Epithelial cell of esophagus (primary cell): ENCODE data around the gene PER1.

Experiments used
- DNase-seq: peaks from one replicate; pipeline ENCODE4 v3.0.0; 2010; ENCODE audit warnings: low read depth
- H3K4me3 ChIP-seq: 2 replicates; pipeline ENCODE4 v1.5.1; 2011; ENCODE audit warnings: mild to moderate bottlenecking, low read length, control low read depth
- TF ChIP-seq, protein P1 (sequence below): IDR thresholded peaks from 2 replicates; pipeline ENCODE4 v1.5.1; 2011; ENCODE audit warnings: low read depth, mild to moderate bottlenecking, low read length, control low read depth, inconsistent platforms; ENCODE audit not compliant: insufficient read depth; ENCODE audit errors: missing control alignments

PER1 gene

DNA sequence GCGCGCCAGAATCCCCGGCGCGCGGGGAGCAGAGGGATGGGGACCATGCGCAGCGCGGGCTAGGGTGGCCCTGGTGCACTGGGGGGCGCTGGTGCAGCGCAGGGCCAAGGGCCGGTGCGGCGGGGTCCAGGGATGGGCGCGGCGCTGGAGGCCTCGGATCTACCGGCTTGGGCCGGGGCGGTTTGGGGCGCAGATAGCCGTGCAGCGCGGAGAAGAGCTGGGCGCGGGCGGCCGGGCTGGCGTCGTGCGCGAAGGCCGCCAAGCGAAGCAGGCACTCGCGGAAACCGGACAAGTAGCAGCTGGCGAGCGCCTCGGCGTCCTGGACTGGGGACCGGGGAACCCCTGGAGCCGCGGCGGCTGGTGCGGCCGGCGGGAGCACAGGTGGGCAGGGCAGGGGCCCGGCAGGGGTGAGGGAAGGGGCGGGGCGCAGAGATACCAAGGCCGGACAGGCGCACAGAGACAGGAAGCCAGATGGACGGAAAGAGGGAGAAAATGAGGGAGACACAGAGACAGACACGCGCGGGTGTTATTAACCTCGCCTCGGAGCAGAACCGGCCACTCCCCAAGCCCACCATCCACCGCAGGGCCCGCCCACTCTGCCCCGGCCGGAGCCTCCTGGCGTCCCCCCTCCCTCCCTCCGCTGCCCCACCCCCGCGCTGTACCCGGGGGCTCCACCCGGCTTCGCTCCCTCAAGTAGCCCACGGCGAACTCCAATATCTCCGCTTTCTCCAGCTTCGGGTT, 30.4 kb downstream of the PER1 start:
- peak; percentile 64 for DNase-seq
- H3K4me3 ChIP-seq: peak overlapping the region; percentile 66
- TF ChIP-seq, protein P1, sequence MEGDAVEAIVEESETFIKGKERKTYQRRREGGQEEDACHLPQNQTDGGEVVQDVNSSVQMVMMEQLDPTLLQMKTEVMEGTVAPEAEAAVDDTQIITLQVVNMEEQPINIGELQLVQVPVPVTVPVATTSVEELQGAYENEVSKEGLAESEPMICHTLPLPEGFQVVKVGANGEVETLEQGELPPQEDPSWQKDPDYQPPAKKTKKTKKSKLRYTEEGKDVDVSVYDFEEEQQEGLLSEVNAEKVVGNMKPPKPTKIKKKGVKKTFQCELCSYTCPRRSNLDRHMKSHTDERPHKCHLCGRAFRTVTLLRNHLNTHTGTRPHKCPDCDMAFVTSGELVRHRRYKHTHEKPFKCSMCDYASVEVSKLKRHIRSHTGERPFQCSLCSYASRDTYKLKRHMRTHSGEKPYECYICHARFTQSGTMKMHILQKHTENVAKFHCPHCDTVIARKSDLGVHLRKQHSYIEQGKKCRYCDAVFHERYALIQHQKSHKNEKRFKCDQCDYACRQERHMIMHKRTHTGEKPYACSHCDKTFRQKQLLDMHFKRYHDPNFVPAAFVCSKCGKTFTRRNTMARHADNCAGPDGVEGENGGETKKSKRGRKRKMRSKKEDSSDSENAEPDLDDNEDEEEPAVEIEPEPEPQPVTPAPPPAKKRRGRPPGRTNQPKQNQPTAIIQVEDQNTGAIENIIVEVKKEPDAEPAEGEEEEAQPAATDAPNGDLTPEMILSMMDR: peak; percentile 4

DNA sequence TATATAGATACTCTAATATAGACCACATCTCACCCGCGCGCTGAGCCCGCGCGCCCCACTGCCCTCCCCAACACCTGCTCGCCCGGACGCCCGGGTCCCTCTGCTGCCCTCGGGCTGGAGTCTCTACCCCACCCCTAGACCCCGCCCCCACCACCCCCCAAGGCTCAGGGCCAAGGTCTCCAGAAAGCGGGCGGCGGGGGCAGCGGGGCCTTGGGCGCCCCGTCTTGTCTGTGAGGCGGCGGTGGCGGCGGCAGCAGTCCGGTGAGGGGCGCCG, 30.9 kb downstream of the PER1 start:
- DNase-seq: no peak
- TF ChIP-seq, protein P1: no peak
- H3K4me3 ChIP-seq: peak overlapping the region; percentile 66

DNA sequence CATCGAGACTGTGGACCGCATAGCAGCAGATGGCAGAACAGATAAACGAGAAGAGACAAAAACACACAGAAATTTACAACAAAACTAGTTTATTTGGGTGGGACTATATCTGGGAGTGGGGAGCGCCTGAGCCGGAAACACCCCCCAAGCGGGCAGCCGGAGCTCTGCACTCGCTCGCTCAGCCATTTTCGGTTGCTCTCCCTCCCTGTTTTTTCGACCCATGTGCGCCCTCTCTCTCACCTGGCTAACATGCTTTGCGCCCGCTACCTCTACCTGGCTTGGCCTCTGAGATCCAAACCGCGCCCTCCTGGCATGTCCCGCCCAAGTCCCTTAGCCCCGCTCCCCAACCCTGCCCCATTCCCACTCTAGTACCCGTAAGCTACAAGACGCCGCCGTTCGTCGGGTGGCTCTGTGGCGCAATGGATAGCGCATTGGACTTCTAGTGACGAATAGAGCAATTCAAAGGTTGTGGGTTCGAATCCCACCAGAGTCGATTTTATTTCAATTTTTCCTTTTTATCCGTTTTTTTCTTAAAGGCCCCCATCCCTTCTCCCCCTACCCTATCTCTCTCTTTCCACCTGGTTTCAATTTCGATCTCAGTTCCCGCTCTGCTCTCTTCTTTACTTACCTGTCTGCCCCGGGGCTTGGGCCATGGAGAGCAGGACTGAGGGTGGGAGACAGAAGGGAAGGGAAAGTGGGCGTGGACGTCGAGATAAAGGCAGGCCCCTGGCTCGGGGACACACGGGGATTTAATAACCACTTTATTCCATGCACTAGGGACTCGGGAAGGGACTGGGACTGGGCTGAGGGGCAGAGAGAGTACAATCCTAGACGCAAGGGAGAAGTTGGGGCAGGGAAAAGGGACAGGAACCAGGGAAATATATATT, 31.4 kb downstream of the PER1 start:
- peak overlapping the region; percentile 66 for H3K4me3 ChIP-seq
- TF ChIP-seq, protein P1: peak; percentile 39
- peak; percentile 87 for DNase-seq

DNA sequence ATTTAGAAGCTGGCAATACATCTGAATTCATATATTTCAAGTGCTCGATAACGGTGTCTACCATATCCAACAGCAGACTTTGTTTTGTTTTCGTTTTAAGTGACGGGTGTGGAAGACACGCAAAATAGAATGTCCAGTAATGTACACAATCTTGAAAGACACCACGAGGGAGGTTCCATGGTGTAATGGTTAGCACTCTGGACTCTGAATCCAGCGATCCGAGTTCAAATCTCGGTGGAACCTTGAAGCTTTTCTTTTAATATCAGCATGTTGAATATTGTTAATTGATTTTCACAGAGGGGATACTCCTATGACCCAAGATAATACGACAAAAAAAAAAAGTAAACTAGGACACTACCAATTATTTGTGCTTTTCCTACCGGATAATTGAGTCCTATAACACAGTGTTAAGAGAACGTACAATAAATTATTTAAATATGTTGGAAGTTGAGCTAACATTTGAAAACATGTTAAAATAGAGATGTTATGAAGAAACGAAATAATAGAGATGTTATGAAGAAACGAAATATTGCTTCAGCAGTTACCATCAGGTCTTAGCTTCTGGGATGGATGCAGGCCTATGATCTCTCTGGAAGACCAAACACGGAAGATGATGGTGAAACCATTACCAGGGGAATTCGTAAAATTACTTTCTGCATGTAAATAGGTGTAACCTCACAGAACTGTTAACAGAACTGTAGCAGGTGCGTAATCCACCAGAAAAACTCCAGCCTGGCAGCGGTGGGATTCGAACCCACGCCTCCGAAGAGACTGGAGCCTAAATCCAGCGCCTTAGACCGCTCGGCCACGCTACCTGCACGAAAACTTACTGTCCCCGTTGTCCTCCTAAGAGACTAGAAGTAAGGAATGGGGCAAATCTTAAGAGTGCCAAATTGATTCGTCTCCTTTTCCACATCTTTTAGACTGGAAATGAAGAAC, 32.4 kb downstream of the PER1 start:
- DNase-seq: peak; percentile 89
- peak overlapping the region; percentile 66 for H3K4me3 ChIP-seq
- TF ChIP-seq, protein P1: no peak

DNA sequence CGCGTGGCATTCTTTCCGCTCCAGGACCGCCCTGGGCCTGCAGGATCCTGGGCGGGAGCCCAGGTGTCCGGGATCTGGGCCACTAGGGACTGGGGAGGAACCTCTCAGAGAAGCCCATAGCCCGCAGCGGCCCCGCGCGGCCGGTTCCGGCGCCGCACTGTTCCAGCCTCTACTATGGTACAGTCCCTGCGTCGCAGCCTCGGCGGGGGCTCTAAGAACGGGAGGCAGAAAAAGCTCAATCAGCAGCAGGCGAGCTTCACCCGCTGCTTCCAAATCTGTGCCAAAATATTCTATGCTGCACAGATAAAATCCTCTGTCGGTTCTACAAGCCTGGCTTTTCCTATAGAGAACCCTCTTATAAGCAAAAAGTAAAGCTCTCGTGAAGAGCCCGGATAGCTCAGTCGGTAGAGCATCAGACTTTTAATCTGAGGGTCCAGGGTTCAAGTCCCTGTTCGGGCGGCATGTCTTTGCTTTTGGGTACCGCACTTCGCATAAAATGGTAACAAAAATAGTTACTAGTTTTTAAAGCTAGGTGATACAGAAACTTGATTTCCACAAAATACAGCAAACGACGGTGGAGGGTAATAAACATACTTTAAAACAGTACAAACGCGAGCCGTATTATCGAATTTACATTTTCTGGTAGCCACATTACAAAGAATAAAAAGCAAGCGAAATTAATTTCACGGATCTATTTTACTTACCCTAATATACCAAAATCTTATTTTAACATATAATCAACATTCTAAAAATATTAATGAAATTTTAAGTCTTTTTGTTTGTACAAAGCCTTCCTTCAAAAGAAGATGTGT, 33.2 kb downstream of the PER1 start:
- DNase-seq: peak; percentile 79
- H3K4me3 ChIP-seq: peak overlapping the region; percentile 60
- TF ChIP-seq, protein P1: peak; percentile 84

DNA sequence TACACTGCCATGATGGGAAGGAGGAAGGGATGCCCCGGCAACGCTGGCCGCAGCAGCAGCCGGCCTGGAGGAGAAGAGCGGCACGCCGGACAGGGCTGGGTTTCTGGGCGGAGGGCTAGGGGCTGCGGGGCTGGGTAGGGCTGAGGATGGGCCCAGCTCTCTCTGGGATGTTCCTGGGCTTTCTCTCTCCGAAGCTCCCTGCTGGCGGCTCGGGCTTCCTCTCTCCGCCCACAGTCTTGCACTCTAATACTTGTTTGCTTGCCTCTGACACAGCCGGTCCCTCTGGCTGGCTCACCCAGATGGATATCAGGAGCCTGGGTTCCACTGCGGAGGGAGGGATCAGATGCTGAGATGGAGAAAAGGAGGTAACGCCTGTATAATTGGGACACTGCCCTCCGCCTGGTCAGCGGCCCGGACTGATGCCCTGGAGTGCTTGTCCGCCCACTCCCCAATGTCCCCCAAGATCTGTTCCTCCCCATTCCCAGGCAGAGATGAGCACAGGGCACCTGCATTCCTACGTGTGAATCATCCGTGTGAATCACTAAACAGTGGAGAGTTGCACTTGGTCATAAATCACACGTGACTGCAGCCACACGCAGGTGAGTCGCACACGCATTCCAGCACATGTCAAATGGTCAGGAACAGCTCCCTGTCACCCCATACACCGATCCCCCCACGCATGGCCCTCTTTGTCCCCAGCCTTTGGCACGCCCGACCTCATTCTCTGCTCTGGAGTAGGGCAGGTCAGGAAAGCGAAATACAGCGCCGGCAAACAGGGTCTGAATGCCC, 34.0 kb downstream of the PER1 start, which contains the start of gene ALOXE3:
TSS of gene ALOXE3 (minus strand) at position 535 of the 789 bp plus-strand sequence. CDS start at position 11, 524 bp downstream.
- peak; percentile 97 for DNase-seq
- H3K4me3 ChIP-seq: peak within 1 kb of the TSS; percentile 60
- TF ChIP-seq, protein P1: no peak
